Measurements from ENCODE around the gene RNF8.
"Not testable (repeated sequence)": the region's sequence is repeated elsewhere in the genome, so short reads cannot be mapped to it uniquely, and the experiment has no call there.

RNF8 gene

GRCh38 chr6:37321516-37322415 lies 32.0 kb upstream of the RNF8 start:
- no peak for DNase-seq (ENCODE audit: low read depth)

GRCh38 chr6:37323580-37323979 lies 30.2 kb upstream of the RNF8 start:
- no peak for DNase-seq (ENCODE audit: low read depth)

- no peak for DNase-seq (ENCODE audit: low read depth)
These were observed 29.4 kb upstream of the RNF8 start for GRCh38 chr6:37324131-37325033.

- not testable (repeated sequence) for DNase-seq (ENCODE audit: low read depth)
These were observed 23.4 kb upstream of the RNF8 start for GRCh38 chr6:37330345-37330744.

- no peak for DNase-seq (ENCODE audit: low read depth)
These were observed 22.7 kb upstream of the RNF8 start for GRCh38 chr6:37331047-37331446.

- DNase-seq (ENCODE audit: low read depth): no peak
These were observed 20.9 kb upstream of the RNF8 start for GRCh38 chr6:37332894-37333293.

GRCh38 chr6:37334047-37334446 lies 19.7 kb upstream of the RNF8 start:
- no peak for DNase-seq (ENCODE audit: low read depth)

- DNase-seq (ENCODE audit: low read depth): not testable (repeated sequence)
These were observed 15.5 kb upstream of the RNF8 start for GRCh38 chr6:37338317-37338716.

GRCh38 chr6:37338745-37339255 lies 15.0 kb upstream of the RNF8 start:
- no peak for DNase-seq (ENCODE audit: low read depth)

GRCh38 chr6:37339741-37340638 lies 13.8 kb upstream of the RNF8 start:
- DNase-seq (ENCODE audit: low read depth): no peak

- DNase-seq (ENCODE audit: low read depth): no peak
These were observed 13.2 kb upstream of the RNF8 start for GRCh38 chr6:37340639-37340943.

- DNase-seq (ENCODE audit: low read depth): no peak
These were observed 10.5 kb upstream of the RNF8 start for GRCh38 chr6:37343248-37343647.

GRCh38 chr6:37344308-37344707 lies 9.5 kb upstream of the RNF8 start:
- DNase-seq (ENCODE audit: low read depth): no peak

GRCh38 chr6:37345804-37346203 lies 8.0 kb upstream of the RNF8 start:
- not testable (repeated sequence) for DNase-seq (ENCODE audit: low read depth)

GRCh38 chr6:37347177-37347576 lies 6.6 kb upstream of the RNF8 start:
- DNase-seq (ENCODE audit: low read depth): no peak

GRCh38 chr6:37347670-37348111 lies 6.1 kb upstream of the RNF8 start:
- no peak for DNase-seq (ENCODE audit: low read depth)

GRCh38 chr6:37351027-37351426 lies 2.8 kb upstream of the RNF8 start:
- no peak for DNase-seq (ENCODE audit: low read depth)

- DNase-seq (ENCODE audit: low read depth): no peak
These were observed 1.4 kb upstream of the RNF8 start for GRCh38 chr6:37352384-37352783.

- DNase-seq (ENCODE audit: low read depth): no peak
These were observed 972 bp downstream of the RNF8 start for GRCh38 chr6:37354526-37355384.

GRCh38 chr6:37357288-37357687 lies 3.5 kb downstream of the RNF8 start:
- no peak for DNase-seq (ENCODE audit: low read depth)

- DNase-seq (ENCODE audit: low read depth): no peak
These were observed 4.1 kb downstream of the RNF8 start for GRCh38 chr6:37357860-37358259.
